MM.1S (cell line): Measurements from ENCODE around the gene SIRPA.

ENCODE experiments used
- DNase-seq: peaks from one replicate; pipeline ENCODE4 v3.0.0-alpha.2; 2015
- H2AFZ ChIP-seq: fragments of 300-600 bp; sonication (generic); 2 replicates; pipeline ENCODE4 v1.6.0; 2016; ENCODE audit warnings: antibody characterized with exemption, low read length
- H3F3A ChIP-seq: fragments of 300-600 bp; sonication (generic); 2 replicates; pipeline ENCODE4 v1.6.1; 2016; ENCODE audit warnings: mild to moderate bottlenecking, antibody characterized with exemption, low read length, moderate library complexity, mixed read lengths; ENCODE audit not compliant: insufficient read depth
- H3K27ac ChIP-seq: fragments of 300-600 bp; sonication (generic); 2 replicates; pipeline ENCODE4 v1.5.1; 2016; ENCODE audit warnings: mild to moderate bottlenecking, low read length
- H3K27me3 ChIP-seq: fragments of 300-600 bp; sonication (generic); replicated peaks from 2 replicates; pipeline ENCODE4 v1.6.0; 2016; ENCODE audit warnings: low read length; ENCODE audit not compliant: insufficient read depth
- H3K36me3 ChIP-seq: fragments of 300-600 bp; sonication (generic); replicated peaks from 2 replicates; pipeline ENCODE4 v1.6.1; 2016; ENCODE audit warnings: mild to moderate bottlenecking, low read length, mixed read lengths; ENCODE audit not compliant: insufficient read depth
- H3K4me1 ChIP-seq: fragments of 300-600 bp; sonication (generic); 2 replicates; pipeline ENCODE4 v1.6.1; 2016; ENCODE audit warnings: low read length, mixed read lengths
- H3K4me2 ChIP-seq: fragments of 300-600 bp; sonication (generic); 2 replicates; pipeline ENCODE4 v1.6.0; 2016; ENCODE audit warnings: low read depth, low read length
- H3K4me3 ChIP-seq: fragments of 300-600 bp; sonication (generic); 2 replicates; pipeline ENCODE4 v1.5.1; 2016; ENCODE audit warnings: low read length, mixed read lengths
- H3K79me2 ChIP-seq: fragments of 300-600 bp; sonication (generic); 2 replicates; pipeline ENCODE4 v1.6.1; 2016; ENCODE audit warnings: mixed run types, low read length, mixed read lengths
- H3K9ac ChIP-seq: fragments of 300-600 bp; sonication (generic); 2 replicates; pipeline ENCODE4 v1.6.1; 2016; ENCODE audit warnings: low read length, mixed read lengths
- H3K9me2 ChIP-seq: fragments of 300-600 bp; sonication (generic); replicated peaks from 2 replicates; pipeline ENCODE4 v1.6.1; 2016; ENCODE audit warnings: mild to moderate bottlenecking, low read length, mixed read lengths; ENCODE audit not compliant: insufficient read depth
- H3K9me3 ChIP-seq: fragments of 300-600 bp; sonication (generic); replicated peaks from 2 replicates; pipeline ENCODE4 v1.6.1; 2016; ENCODE audit warnings: mild to moderate bottlenecking, low read length, mixed read lengths; ENCODE audit not compliant: insufficient read depth
- H4K20me1 ChIP-seq: fragments of 300-600 bp; sonication (generic); 2 replicates; pipeline ENCODE4 v1.6.1; 2016; ENCODE audit warnings: mild to moderate bottlenecking, low read length, moderate library complexity, mixed read lengths; ENCODE audit not compliant: insufficient read depth
- EZH2 ChIP-seq: fragments of 300-600 bp; sonication (generic); optimal IDR thresholded peaks from 2 replicates; pipeline ENCODE3; 2017; ENCODE audit warnings: low read depth, mild to moderate bottlenecking, antibody characterized with exemption, low read length, mixed read lengths
- EZH2phosphoT487 ChIP-seq: fragments of 300-600 bp; sonication (generic); IDR thresholded peaks from 2 replicates; pipeline ENCODE4 v1.6.1; 2018; ENCODE audit warnings: antibody characterized with exemption, low read length
- TF ChIP-seq, protein P1 (sequence below): fragments of 300-600 bp; sonication (generic); IDR thresholded peaks from 2 replicates; pipeline ENCODE4 v1.5.1; 2016; ENCODE audit warnings: antibody characterized with exemption, low read length, mixed read lengths

The SIRPA gene

DNA sequence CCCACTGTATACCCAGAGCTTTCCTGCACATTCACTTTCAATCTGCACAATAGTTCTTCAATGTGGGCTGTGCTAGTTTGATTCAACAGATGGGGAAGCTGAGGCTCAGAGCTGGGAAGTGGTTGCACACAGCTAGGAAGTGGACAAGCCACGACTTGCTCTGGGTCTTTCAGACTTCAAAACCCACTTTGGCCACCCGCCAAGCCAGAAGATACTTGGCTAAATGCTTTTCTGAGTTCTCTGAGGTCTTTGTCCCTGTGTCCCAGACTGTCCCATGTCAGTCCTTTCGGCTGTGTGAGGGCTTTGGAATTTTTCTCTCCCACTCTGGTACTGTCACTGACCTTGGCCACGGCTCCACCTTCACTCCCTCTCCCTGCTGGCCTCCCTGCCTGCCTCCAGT, 88.1 kb downstream of the SIRPA start:
- no peak for DNase-seq
- no peaks in the 10 kb centered on the region for H3K9me3 ChIP-seq
- no peaks in the 10 kb centered on the region for H3K9me2 ChIP-seq
- H3K4me2 ChIP-seq, result no peak overlapping the region
- H3K9ac ChIP-seq, result no peak overlapping the region
- TF ChIP-seq, protein P1, sequence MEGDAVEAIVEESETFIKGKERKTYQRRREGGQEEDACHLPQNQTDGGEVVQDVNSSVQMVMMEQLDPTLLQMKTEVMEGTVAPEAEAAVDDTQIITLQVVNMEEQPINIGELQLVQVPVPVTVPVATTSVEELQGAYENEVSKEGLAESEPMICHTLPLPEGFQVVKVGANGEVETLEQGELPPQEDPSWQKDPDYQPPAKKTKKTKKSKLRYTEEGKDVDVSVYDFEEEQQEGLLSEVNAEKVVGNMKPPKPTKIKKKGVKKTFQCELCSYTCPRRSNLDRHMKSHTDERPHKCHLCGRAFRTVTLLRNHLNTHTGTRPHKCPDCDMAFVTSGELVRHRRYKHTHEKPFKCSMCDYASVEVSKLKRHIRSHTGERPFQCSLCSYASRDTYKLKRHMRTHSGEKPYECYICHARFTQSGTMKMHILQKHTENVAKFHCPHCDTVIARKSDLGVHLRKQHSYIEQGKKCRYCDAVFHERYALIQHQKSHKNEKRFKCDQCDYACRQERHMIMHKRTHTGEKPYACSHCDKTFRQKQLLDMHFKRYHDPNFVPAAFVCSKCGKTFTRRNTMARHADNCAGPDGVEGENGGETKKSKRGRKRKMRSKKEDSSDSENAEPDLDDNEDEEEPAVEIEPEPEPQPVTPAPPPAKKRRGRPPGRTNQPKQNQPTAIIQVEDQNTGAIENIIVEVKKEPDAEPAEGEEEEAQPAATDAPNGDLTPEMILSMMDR, result no peak
- TF ChIP-seq EZH2 (no peak), EZH2phosphoT487 (no peak)
- no peaks in the 10 kb centered on the region for H4K20me1 ChIP-seq
- no peak overlapping the region for H3K4me3 ChIP-seq
- H3F3A ChIP-seq, result no peaks in the 10 kb centered on the region
- no peaks in the 10 kb centered on the region for H3K27me3 ChIP-seq
- no peaks in the 10 kb centered on the region for H3K36me3 ChIP-seq
- H3K4me1 ChIP-seq, result no peaks in the 10 kb centered on the region
- H2AFZ ChIP-seq, result no peak overlapping the region
- no peaks in the 10 kb centered on the region for H3K79me2 ChIP-seq
- no peak overlapping the region for H3K27ac ChIP-seq

DNA sequence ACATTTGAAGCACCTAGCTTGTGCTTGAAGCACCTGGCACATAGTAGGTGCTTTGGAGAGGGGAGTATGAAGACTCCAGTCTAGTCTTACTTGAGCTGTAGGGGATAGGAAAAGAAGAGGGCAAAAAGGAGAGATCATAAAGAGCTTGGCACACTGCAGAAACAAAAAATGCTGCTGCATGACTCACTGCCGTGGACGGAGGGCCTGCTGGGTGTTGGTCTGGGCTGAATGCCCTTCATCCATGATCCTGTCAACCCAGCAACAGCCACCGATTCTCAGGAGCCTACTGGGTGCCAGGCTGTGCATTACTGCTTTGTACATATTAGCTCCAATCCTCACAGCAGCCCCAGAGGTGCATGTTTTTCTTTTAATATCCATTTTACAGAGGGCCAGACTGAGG, 92.6 kb downstream of the SIRPA start:
- Histone ChIP-seq H3K9me3 (no peaks in the 10 kb centered on the region), H3K79me2 (no peaks in the 10 kb centered on the region), H3F3A (no peaks in the 10 kb centered on the region), H3K4me2 (no peak overlapping the region), H3K27me3 (no peaks in the 10 kb centered on the region; the same call in 1 of the 2 replicates), H4K20me1 (no peaks in the 10 kb centered on the region), H3K4me1 (no peaks in the 10 kb centered on the region), H3K27ac (no peak overlapping the region), H3K4me3 (no peak overlapping the region), H3K36me3 (no peaks in the 10 kb centered on the region), H3K9me2 (no peaks in the 10 kb centered on the region), H3K9ac (no peak overlapping the region), H2AFZ (no peak overlapping the region)
- DNase-seq, result no peak
- TF ChIP-seq, protein P1, result no peak
- TF ChIP-seq EZH2phosphoT487, result no peak
- TF ChIP-seq EZH2, result no peak
